ENCODE measurements around the gene EPHB1. TPM values are rescaled to one million over a fixed set of nuclear protein-coding genes. Genes with fewer than 3 reads are reported as not detected.
"Not testable (repeated sequence)": the region's sequence is repeated elsewhere in the genome, so short reads cannot be mapped to it uniquely, and the experiment has no call there.

The EPHB1 gene
- total RNA-seq, 2 donors from 2014 or later: 1.2 to 1.3 TPM

DNA sequence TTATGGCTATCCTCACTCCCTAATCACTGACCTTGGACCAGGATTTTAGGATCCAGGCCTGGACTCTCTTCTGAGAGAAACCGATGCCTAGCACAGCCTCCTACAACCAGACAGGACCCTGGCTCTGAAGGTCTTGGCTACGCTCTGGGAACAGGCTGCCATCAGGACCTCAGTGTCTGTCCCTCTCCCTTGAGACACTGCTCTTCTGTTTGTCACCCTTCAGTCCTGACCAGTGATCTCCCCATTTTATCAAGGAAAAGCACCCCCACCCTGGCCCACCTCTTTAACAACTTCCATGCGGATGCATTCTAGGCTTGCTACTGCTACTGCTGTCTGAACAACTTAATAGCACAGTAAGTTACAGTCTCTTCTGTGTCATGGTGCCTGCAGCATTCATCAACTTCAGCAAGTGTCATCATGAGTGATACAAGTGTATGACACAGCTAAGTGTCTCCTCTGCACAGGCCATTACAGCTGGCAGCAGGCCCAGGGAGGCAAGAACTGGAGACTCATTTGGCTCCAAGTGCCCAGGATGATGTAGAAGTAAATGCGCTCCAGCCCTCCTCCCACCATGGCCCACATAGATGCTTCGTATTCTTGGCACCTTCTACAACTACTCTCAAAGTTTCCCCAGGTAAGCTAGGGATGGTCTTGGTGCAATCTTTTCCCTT lies 302.4 kb downstream of the EPHB1 start:
- no peaks in the 10 kb centered on the region for H3K4me1 Mint-ChIP-seq
- no peak overlapping the region for H3K27ac Mint-ChIP-seq
- H3K9me3 Mint-ChIP-seq: no peaks in the 10 kb centered on the region
- no peak for ATAC-seq (replicated peaks)
- H3K4me3 Mint-ChIP-seq: no peak overlapping the region
- H3K36me3 Mint-ChIP-seq (ENCODE audit: low read depth): no peaks in the 10 kb centered on the region
- peaks cover 3% of the 10 kb centered on the region for H3K27me3 Mint-ChIP-seq

DNA sequence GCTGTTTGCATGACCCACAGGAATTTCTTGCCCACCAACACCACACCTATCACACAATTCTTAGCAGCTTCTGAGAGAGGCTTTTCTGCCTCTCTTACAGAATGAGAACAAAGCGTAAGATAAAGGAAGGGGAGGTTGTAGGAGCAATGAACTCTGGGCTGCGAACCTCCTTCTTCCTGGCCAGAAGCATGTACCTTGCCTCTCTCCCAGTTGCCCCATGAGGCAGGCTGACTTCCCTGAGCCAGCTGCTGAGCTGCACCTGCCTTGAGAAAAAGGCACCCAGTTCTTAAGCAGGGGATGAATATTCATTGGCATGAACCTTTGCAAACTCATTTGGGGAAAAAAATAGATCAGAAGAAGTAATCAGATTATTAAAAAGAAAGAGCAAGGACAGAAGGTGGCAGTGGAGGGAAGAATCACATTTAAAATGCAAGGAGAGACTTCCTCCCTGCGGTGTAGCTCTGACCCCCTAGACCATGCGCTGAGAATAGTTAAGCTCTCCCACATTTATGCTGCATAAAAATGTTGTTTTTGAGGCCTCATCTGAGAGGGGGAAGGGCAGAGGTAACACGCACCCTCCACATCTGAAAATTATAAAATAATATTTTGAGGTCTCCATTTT lies 304.8 kb downstream of the EPHB1 start:
- Mint-ChIP-seq H3K36me3 (ENCODE audit: low read depth) (no peaks in the 10 kb centered on the region), H3K4me1 (no peaks in the 10 kb centered on the region), H3K27me3 (peaks cover 3% of the 10 kb centered on the region), H3K4me3 (no peak overlapping the region), H3K9me3 (no peaks in the 10 kb centered on the region), H3K27ac (no peak overlapping the region)
- no peak for ATAC-seq (replicated peaks)

DNA sequence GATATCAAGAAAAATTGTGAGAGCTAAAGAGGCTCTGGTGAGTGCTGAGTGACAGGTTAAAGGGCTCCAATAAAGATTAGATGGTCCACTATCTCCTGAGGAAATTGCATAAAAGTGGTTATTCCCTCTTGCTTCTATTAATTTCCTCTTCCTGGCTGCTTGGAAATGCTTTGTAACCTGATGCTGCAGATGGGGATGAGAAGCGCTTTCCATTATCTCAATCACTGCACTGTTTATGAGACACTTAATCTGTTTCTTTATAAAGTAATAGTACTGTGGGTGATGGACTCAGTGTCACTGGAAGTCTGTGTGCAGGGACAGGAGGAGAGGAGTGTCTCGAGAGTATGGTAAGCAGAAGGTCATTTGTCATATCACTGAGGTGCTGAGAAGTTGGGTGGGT lies 305.3 kb downstream of the EPHB1 start:
- H3K4me3 Mint-ChIP-seq: no peak overlapping the region
- no peaks in the 10 kb centered on the region for H3K4me1 Mint-ChIP-seq
- H3K36me3 Mint-ChIP-seq (ENCODE audit: low read depth): no peaks in the 10 kb centered on the region
- ATAC-seq (replicated peaks): no peak
- no peak overlapping the region for H3K27ac Mint-ChIP-seq
- H3K27me3 Mint-ChIP-seq: peaks cover 3% of the 10 kb centered on the region
- peaks cover 4% of the 10 kb centered on the region for H3K9me3 Mint-ChIP-seq

DNA sequence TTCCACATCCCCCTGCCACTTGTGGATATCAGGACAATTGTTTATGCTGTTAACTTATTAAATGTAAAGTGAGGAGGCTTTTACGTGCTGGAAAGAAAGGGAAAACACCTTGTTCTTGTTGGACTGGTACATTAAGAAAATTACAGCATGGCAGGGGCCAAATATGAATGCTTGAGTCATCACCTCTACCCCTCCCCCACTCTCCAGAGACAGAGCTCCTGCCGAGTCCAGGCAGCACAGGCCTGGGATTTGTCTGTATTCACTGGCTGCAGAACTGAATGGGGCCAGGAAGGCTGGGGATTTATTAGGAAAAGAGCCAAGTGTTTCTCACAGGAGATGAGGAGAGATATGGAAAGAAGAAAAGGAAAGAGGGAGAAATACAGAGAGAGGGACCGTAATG lies 308.9 kb downstream of the EPHB1 start:
- no peaks in the 10 kb centered on the region for H3K27me3 Mint-ChIP-seq
- no peak overlapping the region for H3K27ac Mint-ChIP-seq
- no peak for ATAC-seq (replicated peaks)
- H3K36me3 Mint-ChIP-seq (ENCODE audit: low read depth): no peaks in the 10 kb centered on the region
- no peak overlapping the region for H3K4me3 Mint-ChIP-seq
- H3K4me1 Mint-ChIP-seq: no peaks in the 10 kb centered on the region
- peaks cover 4% of the 10 kb centered on the region for H3K9me3 Mint-ChIP-seq

DNA sequence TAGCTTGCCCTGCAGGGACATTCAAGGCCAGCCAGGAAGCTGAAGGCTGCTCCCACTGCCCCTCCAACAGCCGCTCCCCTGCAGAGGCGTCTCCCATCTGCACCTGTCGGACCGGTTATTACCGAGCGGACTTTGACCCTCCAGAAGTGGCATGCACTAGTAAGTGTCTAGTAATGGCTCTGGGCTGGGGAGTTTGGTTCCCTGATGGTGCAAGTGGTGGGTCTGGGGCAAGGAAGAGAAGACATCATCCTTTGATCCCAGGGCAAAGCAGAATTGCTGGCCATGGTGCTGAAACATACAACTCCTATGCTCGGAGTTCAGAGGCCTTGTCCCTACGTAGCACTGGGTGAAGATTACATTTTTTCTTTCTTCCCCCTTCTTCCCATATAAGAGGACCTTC lies 311.4 kb downstream of the EPHB1 start:
- no peaks in the 10 kb centered on the region for H3K36me3 Mint-ChIP-seq (ENCODE audit: low read depth)
- H3K9me3 Mint-ChIP-seq: peaks cover 4% of the 10 kb centered on the region
- no peak overlapping the region for H3K4me3 Mint-ChIP-seq
- no peak for ATAC-seq (replicated peaks)
- H3K4me1 Mint-ChIP-seq: no peaks in the 10 kb centered on the region
- H3K27ac Mint-ChIP-seq: no peak overlapping the region
- no peaks in the 10 kb centered on the region for H3K27me3 Mint-ChIP-seq

DNA sequence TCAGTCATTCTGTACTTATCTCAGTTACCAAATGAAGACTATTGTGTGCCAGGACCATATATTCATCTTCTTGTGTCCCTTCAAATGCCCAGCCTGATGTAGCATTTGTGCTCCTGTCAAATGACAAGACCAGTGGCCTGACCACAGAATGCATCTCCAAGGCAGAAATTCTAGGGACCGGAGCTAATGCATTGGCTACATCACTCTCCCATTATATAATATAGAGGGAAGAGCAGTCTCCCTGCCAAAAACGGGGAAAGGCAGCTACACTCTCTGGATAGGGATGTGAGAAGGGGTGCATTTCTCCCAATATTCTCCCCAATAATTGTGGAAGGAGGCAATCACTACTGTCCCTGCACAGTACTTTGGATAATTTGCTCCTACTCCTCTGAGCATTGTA lies 312.0 kb downstream of the EPHB1 start:
- no peak overlapping the region for H3K27ac Mint-ChIP-seq
- no peaks in the 10 kb centered on the region for H3K27me3 Mint-ChIP-seq
- no peak overlapping the region for H3K4me3 Mint-ChIP-seq
- no peaks in the 10 kb centered on the region for H3K36me3 Mint-ChIP-seq (ENCODE audit: low read depth)
- ATAC-seq (replicated peaks): no peak
- H3K9me3 Mint-ChIP-seq: peaks cover 4% of the 10 kb centered on the region
- no peaks in the 10 kb centered on the region for H3K4me1 Mint-ChIP-seq

DNA sequence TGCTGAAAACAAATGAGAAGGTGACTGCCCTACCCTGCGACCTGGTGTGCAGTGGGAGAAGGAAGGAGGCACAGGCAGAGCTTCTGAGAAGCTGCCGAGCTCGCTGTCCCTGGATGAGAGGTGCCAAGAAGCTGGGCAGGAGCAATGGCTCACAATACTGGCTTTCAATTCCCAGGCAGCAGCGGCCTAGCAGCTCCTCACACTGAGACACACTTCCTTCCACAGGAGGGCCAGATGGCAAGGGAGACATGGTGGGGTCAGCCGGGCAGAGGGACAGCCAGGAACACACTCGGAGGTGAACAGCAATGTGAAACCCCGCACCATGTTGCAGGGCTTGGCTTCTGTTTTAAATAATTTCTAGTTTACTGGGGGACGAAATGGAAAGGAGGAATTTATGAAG lies 314.6 kb downstream of the EPHB1 start:
- Mint-ChIP-seq H3K36me3 (ENCODE audit: low read depth) (no peaks in the 10 kb centered on the region), H3K27me3 (no peaks in the 10 kb centered on the region), H3K4me1 (no peaks in the 10 kb centered on the region), H3K27ac (no peak overlapping the region), H3K4me3 (no peak overlapping the region), H3K9me3 (peaks cover 4% of the 10 kb centered on the region)
- ATAC-seq (replicated peaks): no peak

DNA sequence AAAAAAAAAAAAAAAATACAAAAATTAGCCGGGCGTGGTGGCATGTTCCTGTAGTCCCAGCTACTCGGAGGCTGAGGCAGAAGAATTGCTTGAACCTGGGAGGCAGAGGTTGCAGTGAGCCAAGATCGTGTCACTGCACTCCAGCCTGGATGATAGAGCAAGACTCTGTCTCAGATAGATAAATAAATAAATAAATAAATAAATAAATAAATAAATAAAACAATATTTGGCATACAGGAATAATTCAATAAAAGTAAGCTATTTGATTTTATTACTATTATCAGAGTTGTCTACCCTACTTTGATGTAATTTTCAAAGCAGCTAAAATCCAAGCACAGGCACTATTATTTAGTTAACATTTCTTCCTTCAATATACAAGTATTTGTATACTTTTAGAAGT lies 319.5 kb downstream of the EPHB1 start:
- H3K9me3 Mint-ChIP-seq; H3K4me3 Mint-ChIP-seq; H3K4me1 Mint-ChIP-seq; H3K27ac Mint-ChIP-seq; ATAC-seq (replicated peaks); H3K27me3 Mint-ChIP-seq; H3K36me3 Mint-ChIP-seq (ENCODE audit: low read depth): not testable (repeated sequence)

DNA sequence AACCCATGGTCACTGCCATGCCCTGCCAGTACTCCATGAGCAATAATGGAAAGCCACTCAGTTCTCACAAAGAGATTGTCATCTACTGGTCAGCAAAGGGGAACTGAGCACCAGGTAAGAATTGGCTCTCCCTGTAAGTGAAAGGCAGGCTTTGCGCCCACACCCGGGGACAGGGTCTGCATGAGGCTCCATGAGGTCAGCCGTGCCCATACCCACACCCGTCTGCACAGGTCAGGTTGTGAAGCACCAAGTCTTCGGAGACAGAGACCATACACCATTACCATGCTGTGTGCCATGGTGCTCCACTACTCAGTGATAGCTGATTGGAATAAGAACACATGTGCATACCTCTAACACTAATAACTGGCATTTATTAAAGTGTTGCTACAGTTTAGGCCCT lies 322.9 kb downstream of the EPHB1 start:
- Mint-ChIP-seq H3K4me1 (no peaks in the 10 kb centered on the region), H3K27me3 (no peaks in the 10 kb centered on the region), H3K9me3 (peaks cover 4% of the 10 kb centered on the region), H3K4me3 (no peak overlapping the region), H3K27ac (no peak overlapping the region), H3K36me3 (ENCODE audit: low read depth) (no peaks in the 10 kb centered on the region)
- no peak for ATAC-seq (replicated peaks)

DNA sequence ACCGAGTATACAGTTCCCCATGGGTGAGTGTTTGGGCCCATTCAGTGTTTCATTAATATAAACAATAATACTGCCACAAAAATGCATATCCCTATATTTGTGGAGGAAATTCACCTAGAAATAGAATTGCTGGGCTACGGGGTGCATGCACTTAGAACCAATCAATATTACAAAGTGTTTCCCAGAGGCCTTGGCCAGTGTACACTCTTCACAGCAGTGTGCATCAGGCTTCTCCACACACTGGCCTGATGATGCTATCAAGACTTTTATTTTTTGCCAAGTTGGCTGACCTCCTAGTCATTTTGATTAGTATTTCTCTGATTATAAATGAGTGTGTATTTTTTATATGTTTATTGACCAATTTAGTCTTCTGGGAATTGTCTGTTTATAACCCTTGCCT lies 323.7 kb downstream of the EPHB1 start:
- ATAC-seq (replicated peaks): no peak
- Mint-ChIP-seq H3K9me3 (peaks cover 4% of the 10 kb centered on the region), H3K27me3 (no peaks in the 10 kb centered on the region), H3K36me3 (ENCODE audit: low read depth) (no peaks in the 10 kb centered on the region), H3K27ac (no peak overlapping the region), H3K4me3 (no peak overlapping the region), H3K4me1 (no peaks in the 10 kb centered on the region)

DNA sequence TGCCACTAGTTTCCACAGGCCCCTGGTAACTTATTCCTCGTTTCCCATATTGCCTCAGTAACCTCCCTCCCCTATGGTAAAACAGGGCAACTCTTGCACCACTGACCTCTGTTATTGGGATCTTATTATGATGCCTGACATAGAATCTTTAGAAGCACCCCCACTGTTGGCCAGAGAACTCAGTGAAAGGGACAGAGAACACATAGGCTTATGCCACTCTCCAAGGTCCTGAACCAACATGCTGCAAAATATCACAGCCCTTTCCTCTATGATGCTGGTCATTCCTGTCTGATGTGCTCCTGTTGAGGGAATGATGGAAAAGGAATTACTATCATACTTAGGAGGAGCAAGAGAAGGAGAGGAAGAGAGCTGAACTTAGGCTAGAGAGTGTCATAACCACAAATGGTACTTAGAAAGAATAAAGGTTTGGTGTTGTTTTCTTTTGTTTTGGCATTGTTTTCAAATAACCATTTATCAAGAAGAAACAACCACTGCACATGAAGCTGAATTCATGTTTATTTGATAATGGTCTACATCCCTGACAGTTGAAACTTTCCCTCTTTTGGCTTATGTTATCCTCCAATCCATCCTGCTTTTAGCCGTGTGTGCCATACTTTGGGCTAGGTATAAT lies 330.2 kb downstream of the EPHB1 start:
- H3K36me3 Mint-ChIP-seq (ENCODE audit: low read depth): no peaks in the 10 kb centered on the region
- no peaks in the 10 kb centered on the region for H3K4me1 Mint-ChIP-seq
- no peak for ATAC-seq (replicated peaks)
- H3K27ac Mint-ChIP-seq: no peak overlapping the region
- H3K27me3 Mint-ChIP-seq: no peaks in the 10 kb centered on the region
- H3K9me3 Mint-ChIP-seq: peaks cover 5% of the 10 kb centered on the region
- H3K4me3 Mint-ChIP-seq: no peak overlapping the region

DNA sequence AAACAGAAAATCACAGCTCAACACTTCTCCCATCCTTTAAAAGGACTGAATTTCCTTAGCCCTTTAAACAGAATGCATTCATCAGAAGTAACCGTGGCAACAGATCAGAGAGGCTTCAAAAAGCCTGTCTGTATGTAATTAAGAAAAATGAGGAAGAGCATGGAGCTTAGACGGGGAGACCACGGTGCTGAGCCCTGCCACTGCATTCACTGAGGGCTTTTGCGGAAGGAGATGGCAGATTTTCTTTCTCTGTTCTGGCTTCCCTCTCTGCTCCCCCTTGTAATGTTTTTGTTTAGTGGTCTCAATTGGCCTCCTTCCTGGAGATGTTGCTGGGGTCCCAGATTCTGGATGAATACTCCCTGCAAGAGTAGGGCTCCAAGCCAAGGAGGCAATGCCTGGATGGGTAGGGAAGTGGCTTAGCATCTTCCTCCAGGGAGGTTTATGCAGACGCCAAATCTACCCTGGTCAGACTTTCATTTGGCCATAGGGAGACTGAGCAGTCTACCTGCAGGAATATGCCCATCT lies 332.9 kb downstream of the EPHB1 start:
- H3K4me1 Mint-ChIP-seq: no peaks in the 10 kb centered on the region
- H3K36me3 Mint-ChIP-seq (ENCODE audit: low read depth): no peaks in the 10 kb centered on the region
- peaks cover 5% of the 10 kb centered on the region for H3K9me3 Mint-ChIP-seq
- no peak overlapping the region for H3K4me3 Mint-ChIP-seq
- H3K27me3 Mint-ChIP-seq: no peaks in the 10 kb centered on the region
- ATAC-seq (replicated peaks): no peak
- no peak overlapping the region for H3K27ac Mint-ChIP-seq

DNA sequence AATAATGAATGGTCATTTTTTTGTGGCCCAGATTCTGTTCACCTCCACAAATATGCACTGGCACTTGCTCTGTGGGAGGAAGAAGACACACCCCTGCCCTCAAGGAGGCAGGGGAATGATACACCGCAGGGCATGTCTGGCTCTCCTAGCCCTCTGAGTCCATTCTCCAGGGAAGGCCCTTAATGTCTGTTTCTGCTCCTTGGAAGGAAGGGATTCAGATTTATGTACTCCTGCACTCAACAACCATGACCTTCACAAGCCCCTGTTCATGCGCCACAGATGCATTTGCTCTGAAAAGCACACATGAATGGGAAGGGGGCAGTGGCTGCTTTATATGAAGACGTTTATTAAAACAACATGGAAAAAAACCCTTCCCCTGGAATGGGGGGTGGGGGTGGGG lies 333.8 kb downstream of the EPHB1 start:
- no peaks in the 10 kb centered on the region for H3K36me3 Mint-ChIP-seq (ENCODE audit: low read depth)
- no peaks in the 10 kb centered on the region for H3K4me1 Mint-ChIP-seq
- no peak overlapping the region for H3K27ac Mint-ChIP-seq
- H3K27me3 Mint-ChIP-seq: no peaks in the 10 kb centered on the region
- no peak for ATAC-seq (replicated peaks)
- H3K9me3 Mint-ChIP-seq: peaks cover 5% of the 10 kb centered on the region
- H3K4me3 Mint-ChIP-seq: no peak overlapping the region

DNA sequence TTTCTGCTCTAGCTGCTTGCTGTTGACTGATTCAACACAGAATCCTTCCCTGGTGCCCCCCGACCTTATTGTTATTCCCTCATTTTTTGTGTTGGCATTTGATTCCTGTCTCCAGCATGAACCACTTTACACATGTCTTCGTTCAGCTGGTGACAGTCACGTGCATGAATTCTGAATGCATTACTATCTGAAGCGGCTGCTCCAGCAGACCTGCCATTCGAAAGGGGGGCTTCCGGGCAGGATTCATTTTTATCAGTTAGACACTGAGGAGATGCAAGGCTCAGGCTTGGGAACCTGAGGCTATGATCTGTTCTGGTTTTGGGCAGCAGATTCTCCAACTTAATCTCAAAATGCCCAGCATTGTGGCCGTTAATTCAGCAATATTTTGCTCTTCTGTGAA lies 336.2 kb downstream of the EPHB1 start:
- no peaks in the 10 kb centered on the region for H3K9me3 Mint-ChIP-seq
- H3K36me3 Mint-ChIP-seq (ENCODE audit: low read depth): no peaks in the 10 kb centered on the region
- no peaks in the 10 kb centered on the region for H3K27me3 Mint-ChIP-seq
- ATAC-seq (replicated peaks): no peak
- no peak overlapping the region for H3K4me3 Mint-ChIP-seq
- H3K27ac Mint-ChIP-seq: no peak overlapping the region
- H3K4me1 Mint-ChIP-seq: no peaks in the 10 kb centered on the region
